ENCODE data around the gene TUBGCP6. TPM values are rescaled to one million over a fixed set of nuclear protein-coding genes. Genes with fewer than 3 reads are reported as not detected.

Gene TUBGCP6
- total RNA-seq, 4 donors from 2014 or later = 51.5 to 163 (median 111) TPM

DNA sequence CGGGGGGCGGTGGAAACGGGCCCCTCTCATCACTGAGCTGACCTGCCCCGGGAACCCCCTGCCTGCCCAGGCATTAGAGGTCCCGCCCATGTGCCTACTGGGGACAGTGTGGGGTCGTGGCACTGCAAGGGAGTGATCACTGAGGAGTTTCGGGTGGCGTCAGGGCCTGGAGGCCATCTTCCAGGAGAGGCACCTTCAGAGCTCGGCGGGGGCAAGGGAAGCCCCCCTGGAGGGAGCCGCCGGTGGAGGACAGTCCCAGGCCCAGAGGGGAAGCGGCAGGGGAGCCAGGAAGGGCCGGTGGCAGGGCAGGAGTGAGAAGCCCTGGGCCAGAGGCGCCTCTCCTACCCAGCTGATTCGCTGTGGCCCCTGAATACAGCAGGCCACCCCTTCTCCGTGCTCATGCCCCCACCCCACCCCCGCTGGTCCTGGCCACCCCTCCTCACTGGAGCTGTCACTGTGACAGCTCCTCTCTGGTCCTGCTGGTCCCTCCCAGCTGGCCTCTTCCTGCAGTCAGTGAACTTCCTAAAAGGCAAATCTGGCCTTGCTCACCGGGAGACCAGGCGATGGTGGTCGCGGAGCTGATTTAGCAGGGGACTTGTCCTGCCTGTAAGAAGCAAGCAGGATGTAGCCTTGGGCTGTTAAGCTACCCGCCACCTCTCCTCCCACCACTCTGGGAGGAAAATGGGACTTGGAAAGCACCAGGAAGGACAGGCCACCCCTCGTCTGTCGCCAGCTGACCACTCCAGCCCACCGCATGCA, 27.4 kb upstream of the TUBGCP6 start:
- H3K4me1 ChIP-seq = peaks cover 7 to 51% (median 27%) of the 10 kb centered on the region in 4 donors
- TF ChIP-seq, protein P1, sequence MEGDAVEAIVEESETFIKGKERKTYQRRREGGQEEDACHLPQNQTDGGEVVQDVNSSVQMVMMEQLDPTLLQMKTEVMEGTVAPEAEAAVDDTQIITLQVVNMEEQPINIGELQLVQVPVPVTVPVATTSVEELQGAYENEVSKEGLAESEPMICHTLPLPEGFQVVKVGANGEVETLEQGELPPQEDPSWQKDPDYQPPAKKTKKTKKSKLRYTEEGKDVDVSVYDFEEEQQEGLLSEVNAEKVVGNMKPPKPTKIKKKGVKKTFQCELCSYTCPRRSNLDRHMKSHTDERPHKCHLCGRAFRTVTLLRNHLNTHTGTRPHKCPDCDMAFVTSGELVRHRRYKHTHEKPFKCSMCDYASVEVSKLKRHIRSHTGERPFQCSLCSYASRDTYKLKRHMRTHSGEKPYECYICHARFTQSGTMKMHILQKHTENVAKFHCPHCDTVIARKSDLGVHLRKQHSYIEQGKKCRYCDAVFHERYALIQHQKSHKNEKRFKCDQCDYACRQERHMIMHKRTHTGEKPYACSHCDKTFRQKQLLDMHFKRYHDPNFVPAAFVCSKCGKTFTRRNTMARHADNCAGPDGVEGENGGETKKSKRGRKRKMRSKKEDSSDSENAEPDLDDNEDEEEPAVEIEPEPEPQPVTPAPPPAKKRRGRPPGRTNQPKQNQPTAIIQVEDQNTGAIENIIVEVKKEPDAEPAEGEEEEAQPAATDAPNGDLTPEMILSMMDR (IDR thresholded peaks at IDR 0.05) = no peak
- TF ChIP-seq POLR2A (IDR thresholded peaks at IDR 0.05) = no peak
- peak overlapping the region in 2 of 4 donors; percentile 51 to 63 for H3K4me3 ChIP-seq
- no peak for DNase-seq
- peaks cover 0 to 29% (median 0%) of the 10 kb centered on the region in 3 donors for H3K36me3 ChIP-seq
- H3K27ac ChIP-seq = peak overlapping the region in 1 of 4 donors; percentile 12
- no peaks in the 10 kb centered on the region for H3K9me3 ChIP-seq
- H3K27me3 ChIP-seq = no peaks in the 10 kb centered on the region

- H3K4me3 ChIP-seq = peak overlapping the region in 3 of 4 donors; percentile 51 to 63 (median 55)
- no peak overlapping the region for H3K27ac ChIP-seq
- H3K9me3 ChIP-seq = no peaks in the 10 kb centered on the region
- TF ChIP-seq, protein P1 (IDR thresholded peaks at IDR 0.05) = peak in 4 of 6 experiments; percentile 9 to 40 (median 32)
- TF ChIP-seq POLR2A (IDR thresholded peaks at IDR 0.05) = no peak
- peaks cover 7 to 55% (median 27%) of the 10 kb centered on the region in 4 donors for H3K4me1 ChIP-seq
- DNase-seq = peak; percentile 56 to 82 (median 81)
- H3K36me3 ChIP-seq = peaks cover 0 to 22% (median 0%) of the 10 kb centered on the region in 3 donors
- no peaks in the 10 kb centered on the region for H3K27me3 ChIP-seq
Measured at GRCh38 chr22:50271519-50271970, 26.7 kb upstream of the TUBGCP6 start.

DNA sequence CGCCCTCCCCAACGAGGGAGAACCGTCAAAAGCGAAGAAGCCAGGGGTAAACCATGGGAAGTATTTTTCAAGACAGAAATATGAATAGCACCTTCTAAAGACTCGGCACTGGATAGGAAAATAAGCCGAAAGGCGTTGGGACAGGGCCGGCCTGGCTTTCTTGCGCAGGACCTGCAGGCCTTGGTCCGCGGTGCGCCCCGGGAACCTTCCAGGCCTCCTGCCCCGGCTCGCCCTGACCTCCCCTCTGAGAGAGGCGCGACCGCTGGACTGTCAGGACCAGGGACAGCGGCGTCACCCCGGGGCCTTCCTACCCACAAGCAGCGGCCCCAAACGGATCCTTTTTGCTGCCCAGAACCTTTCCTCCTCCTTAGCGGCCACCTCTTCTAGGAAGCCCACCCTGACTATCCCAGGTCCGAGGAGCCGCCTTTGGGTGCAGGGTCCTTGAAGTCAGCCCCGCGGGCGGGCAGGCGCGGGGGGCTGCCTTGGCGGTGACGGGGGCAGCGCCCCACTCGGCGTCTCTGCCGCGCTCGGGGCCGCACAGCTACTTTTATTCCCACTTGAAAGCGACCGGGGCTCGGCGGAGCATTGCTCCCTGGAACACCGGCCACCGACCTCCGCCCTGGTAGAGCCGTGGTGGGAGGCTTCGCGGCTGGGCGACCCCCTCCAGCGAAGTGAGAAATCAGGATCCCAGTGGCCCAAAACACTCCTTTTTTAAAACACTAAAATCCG, 26.0 kb upstream of the TUBGCP6 start:
- Histone ChIP-seq H3K27ac (peak overlapping the region in 3 of 4 donors; percentile 30 to 57 (median 36)), H3K9me3 (no peaks in the 10 kb centered on the region), H3K36me3 (peaks cover 0 to 15% (median 0%) of the 10 kb centered on the region in 3 donors), H3K4me3 (peak overlapping the region; percentile 36 to 63 (median 53)), H3K4me1 (peaks cover 7 to 55% (median 27%) of the 10 kb centered on the region in 4 donors), H3K27me3 (no peaks in the 10 kb centered on the region)
- TF ChIP-seq POLR2A (IDR thresholded peaks at IDR 0.05) = no peak
- TF ChIP-seq, protein P1 (IDR thresholded peaks at IDR 0.05) = no peak
- DNase-seq = peak; percentile 70 to 84 (median 78)

DNA sequence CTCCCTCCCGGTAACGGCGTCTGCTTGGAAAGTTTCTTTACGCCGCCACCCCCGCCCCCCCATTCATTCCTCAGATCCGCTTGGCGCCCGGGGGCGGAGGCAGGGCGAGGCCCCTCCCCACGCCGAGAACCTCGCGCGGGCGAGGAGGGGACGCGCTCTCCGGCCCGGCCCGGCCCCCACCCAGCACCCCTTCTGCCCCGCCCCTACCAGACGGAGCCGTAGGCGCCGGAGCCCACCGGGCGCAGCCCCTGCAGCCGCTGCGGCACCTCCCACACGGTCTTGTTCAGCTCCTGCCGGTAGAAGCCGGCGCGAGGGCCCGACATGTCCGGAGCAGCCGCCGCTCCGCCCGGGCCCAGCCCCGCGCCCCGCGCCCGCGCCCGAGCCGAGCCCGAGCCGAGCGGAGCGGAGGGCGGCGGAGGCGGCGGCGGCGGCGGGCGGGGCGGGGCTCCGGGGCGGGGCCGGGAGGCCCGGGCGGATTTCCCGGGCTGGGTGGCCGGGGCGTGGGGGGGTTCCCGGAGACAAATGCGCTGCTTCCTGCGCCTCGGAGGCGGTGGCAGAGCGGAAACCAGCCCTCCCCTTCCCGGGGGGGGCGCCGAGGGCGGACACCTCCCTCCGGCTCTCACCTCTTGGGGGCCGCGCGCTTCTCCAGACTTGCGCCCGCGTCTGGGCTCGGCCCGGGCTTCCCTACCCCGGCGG, 25.3 kb upstream of the TUBGCP6 start, which contains the start of gene MAPK11:
Gene MAPK11, minus strand, starts transcription at position 411 of the 696 bp plus-strand sequence. Its CDS starts 88 bp downstream, at position 323.
- H3K9me3 ChIP-seq = no peaks in the 10 kb centered on the region
- H3K4me3 ChIP-seq = peak within 1 kb of the TSS; percentile 36 to 63 (median 53)
- no peak for TF ChIP-seq POLR2A (IDR thresholded peaks at IDR 0.05)
- TF ChIP-seq, protein P1 (IDR thresholded peaks at IDR 0.05) = no peak
- peaks cover 7 to 55% (median 27%) of the 10 kb centered on the region in 4 donors for H3K4me1 ChIP-seq
- H3K36me3 ChIP-seq = peaks cover 0 to 8% (median 0%) of the 10 kb centered on the region in 3 donors
- H3K27ac ChIP-seq = peak within 1 kb of the TSS in 3 of 4 donors; percentile 30 to 58 (median 36)
- DNase-seq = peak; percentile 63 to 82 (median 63)
- no peaks in the 10 kb centered on the region for H3K27me3 ChIP-seq

DNA sequence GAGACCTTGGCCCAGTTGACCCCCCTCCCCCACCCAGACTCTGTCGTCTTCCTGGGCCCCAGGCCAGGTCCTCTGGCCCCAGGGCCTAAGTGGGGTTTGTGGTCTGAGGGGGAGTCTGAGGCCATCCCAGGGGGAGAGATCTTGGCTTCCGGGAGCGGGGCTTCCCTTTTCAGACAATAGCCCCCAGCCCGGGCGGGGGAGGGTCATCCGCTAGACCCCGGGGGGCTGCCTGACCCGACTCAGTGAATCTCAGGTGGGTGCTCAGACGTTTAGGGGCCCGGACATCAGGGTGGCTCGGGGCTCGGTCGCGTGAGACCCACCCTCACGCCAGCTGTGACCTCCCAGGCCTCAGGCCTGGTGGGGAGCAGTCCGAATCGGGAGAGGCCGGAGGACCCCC, 24.7 kb upstream of the TUBGCP6 start:
- Histone ChIP-seq H3K27ac (peak overlapping the region in 1 of 4 donors; percentile 58), H3K36me3 (peaks cover 0 to 4% (median 0%) of the 10 kb centered on the region in 3 donors), H3K27me3 (no peaks in the 10 kb centered on the region), H3K9me3 (no peaks in the 10 kb centered on the region), H3K4me1 (peaks cover 7 to 55% (median 27%) of the 10 kb centered on the region in 4 donors), H3K4me3 (peak overlapping the region; percentile 36 to 63 (median 53))
- no peak for DNase-seq
- TF ChIP-seq POLR2A (IDR thresholded peaks at IDR 0.05) = no peak
- TF ChIP-seq, protein P1 (IDR thresholded peaks at IDR 0.05) = no peak
